Anterior cingulate cortex (tissue), 58 donors: ENCODE results near the gene STXBP5.
A peak's percentile ranks its signal among the peaks of the same experiment; 100 is the strongest.
"Not testable (repeated sequence)": the region's sequence is repeated elsewhere in the genome, so short reads cannot be mapped to it uniquely, and the experiment has no call there.

Experiments
- DNase-seq, 58 donors: peaks; one replicate each; lab custom pipeline; 2025; lab: John Stamatoyannopoulos, UW

The STXBP5 gene

GRCh38 chr6:147347882-147348575, 143.8 kb downstream of the STXBP5 start:
- DNase-seq = no peak

GRCh38 chr6:147361311-147361981, 157.2 kb downstream of the STXBP5 start:
- no peak for DNase-seq

GRCh38 chr6:147366290-147366689, 162.1 kb downstream of the STXBP5 start:
- DNase-seq = no peak

GRCh38 chr6:147371325-147371724, 167.1 kb downstream of the STXBP5 start:
- DNase-seq = no peak

GRCh38 chr6:147372806-147373205, 168.6 kb downstream of the STXBP5 start:
- DNase-seq = no peak

GRCh38 chr6:147378819-147379218, 174.6 kb downstream of the STXBP5 start:
- no peak for DNase-seq

- not testable (repeated sequence) for DNase-seq
Observed at GRCh38 chr6:147380841-147381240, 176.6 kb downstream of the STXBP5 start.

- no peak for DNase-seq
Observed at GRCh38 chr6:147381712-147382111, 177.5 kb downstream of the STXBP5 start.

- DNase-seq = no peak
Observed at GRCh38 chr6:147382945-147383554, 178.8 kb downstream of the STXBP5 start.

- no peak for DNase-seq
Observed at GRCh38 chr6:147384029-147384428, 179.8 kb downstream of the STXBP5 start.

GRCh38 chr6:147384737-147385710, 180.8 kb downstream of the STXBP5 start:
- DNase-seq = no peak

- no peak for DNase-seq
Observed at GRCh38 chr6:147389463-147389862, 185.2 kb downstream of the STXBP5 start.

GRCh38 chr6:147390909-147391536, 186.8 kb downstream of the STXBP5 start:
- peak in 3 of 58 donors; percentile 4 to 10 (median 6) for DNase-seq

- no peak for DNase-seq
Observed at GRCh38 chr6:147392917-147393625, 188.9 kb downstream of the STXBP5 start.

GRCh38 chr6:147395158-147395557, 190.9 kb downstream of the STXBP5 start:
- no peak for DNase-seq

GRCh38 chr6:147397306-147397705, 193.1 kb downstream of the STXBP5 start:
- no peak for DNase-seq

- no peak for DNase-seq
Observed at GRCh38 chr6:147400968-147401367, 196.8 kb downstream of the STXBP5 start.

GRCh38 chr6:147401779-147402178, 197.6 kb downstream of the STXBP5 start:
- DNase-seq = no peak

GRCh38 chr6:147406783-147407182, 202.6 kb downstream of the STXBP5 start:
- no peak for DNase-seq
